DOHH2 (cell line): ENCODE measurements around the gene ADIPOQ.
"Not testable (repeated sequence)": the region's sequence is repeated elsewhere in the genome, so short reads cannot be mapped to it uniquely, and the experiment has no call there.

Source experiments
- H3F3A ChIP-seq: fragments of 200-600 bp; sonication (generic), shearing (Covaris generic); 2 replicates; pipeline ENCODE4 v1.6.0; 2016; ENCODE audit warnings: antibody characterized with exemption, mild to moderate bottlenecking; ENCODE audit not compliant: control insufficient read depth, insufficient read depth
- H3K27ac ChIP-seq: fragments of 200-600 bp; sonication (generic); 2 replicates; pipeline ENCODE4 v1.5.1; 2014; ENCODE audit warnings: low read depth, mild to moderate bottlenecking, low read length, moderate library complexity
- H3K27me3 ChIP-seq: fragments of 200-600 bp; sonication (generic); 2 replicates; pipeline ENCODE4 v1.6.1; 2014; ENCODE audit warnings: mild to moderate bottlenecking, low read length, mixed read lengths; ENCODE audit not compliant: control insufficient read depth
- H3K36me3 ChIP-seq: fragments of 200-600 bp; sonication (generic); 2 replicates; pipeline ENCODE4 v1.6.1; 2014; ENCODE audit warnings: mild to moderate bottlenecking, low read length, moderate library complexity, mixed read lengths; ENCODE audit not compliant: control insufficient read depth
- H3K4me1 ChIP-seq: fragments of 200-600 bp; sonication (generic); 2 replicates; pipeline ENCODE4 v1.6.1; 2014; ENCODE audit warnings: mild to moderate bottlenecking, low read length, mixed read lengths; ENCODE audit not compliant: control insufficient read depth
- H3K4me2 ChIP-seq: fragments of 200-600 bp; sonication (generic); 2 replicates; pipeline ENCODE4 v1.6.0; 2014; ENCODE audit warnings: mild to moderate bottlenecking, low read length, moderate library complexity
- H3K4me3 ChIP-seq: fragments of 200-600 bp; sonication (generic); 2 replicates; pipeline ENCODE4 v1.5.1; 2014; ENCODE audit warnings: mild to moderate bottlenecking, low read length, mixed read lengths
- H3K79me2 ChIP-seq: fragments of 200-600 bp; sonication (generic); 2 replicates; pipeline ENCODE4 v1.6.1; 2014; ENCODE audit warnings: mild to moderate bottlenecking, low read length, mixed read lengths; ENCODE audit not compliant: control insufficient read depth
- H3K9me2 ChIP-seq: fragments of 200-600 bp; sonication (generic); replicated peaks from 2 replicates; pipeline ENCODE4 v1.6.1; 2014; ENCODE audit warnings: mild to moderate bottlenecking, low read length, mixed read lengths; ENCODE audit not compliant: control insufficient read depth
- H3K9me3 ChIP-seq: fragments of 200-600 bp; sonication (generic); 2 replicates; pipeline ENCODE4 v1.6.1; 2014; ENCODE audit warnings: antibody characterized with exemption, low read length, mixed read lengths; ENCODE audit not compliant: control insufficient read depth, insufficient read depth
- H4K20me1 ChIP-seq: fragments of 200-600 bp; sonication (generic); 2 replicates; pipeline ENCODE4 v1.6.0; 2014; ENCODE audit warnings: low read depth, mild to moderate bottlenecking, antibody characterized with exemption, low read length, moderate library complexity; ENCODE audit not compliant: control insufficient read depth, insufficient read depth
- CTCF ChIP-seq: fragments of 200-600 bp; sonication (generic); IDR thresholded peaks from one replicate; pipeline ENCODE4 v1.5.1; 2014; ENCODE audit warnings: antibody characterized with exemption, mild to moderate bottlenecking, low read depth, low read length; ENCODE audit not compliant: poor library complexity, severe bottlenecking
- EZH2phosphoT487 ChIP-seq: fragments of 200-600 bp; sonication (generic); IDR thresholded peaks from 2 replicates; pipeline ENCODE4 v1.6.1; 2017; ENCODE audit warnings: borderline replicate concordance, mild to moderate bottlenecking, antibody characterized with exemption, low read length, moderate library complexity, mixed read lengths

Gene ADIPOQ

DNA sequence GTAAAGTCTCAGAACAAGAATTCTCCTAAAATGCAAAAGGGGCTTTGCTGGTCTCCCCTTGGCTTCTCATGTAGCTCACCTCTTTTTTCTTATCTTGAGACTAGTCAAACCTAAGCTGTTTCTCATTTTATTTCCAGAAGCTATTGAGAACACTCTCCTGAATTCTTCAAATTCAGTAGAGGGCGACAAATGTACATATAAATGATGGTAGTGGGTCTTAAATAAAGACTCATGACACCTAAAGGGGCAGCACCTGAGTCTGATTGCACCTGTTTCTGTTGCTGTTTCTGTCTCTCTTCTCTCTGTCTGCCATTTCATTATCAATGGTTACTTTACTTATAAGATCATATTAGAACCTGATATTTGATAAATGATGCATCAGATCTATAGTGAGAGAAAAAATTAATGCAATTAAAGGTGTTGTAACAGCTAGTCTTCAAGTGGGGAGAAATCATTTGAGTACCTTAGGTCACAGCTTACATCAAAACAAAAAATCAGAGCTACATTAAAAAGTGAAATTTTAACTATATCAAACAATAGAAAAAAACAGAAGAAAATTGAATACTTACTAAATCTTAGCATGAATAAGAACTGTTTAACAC is 7.0 kb downstream of the ADIPOQ start:
- no peaks in the 10 kb centered on the region for H3K9me3 ChIP-seq
- H3K9me2 ChIP-seq, result no peaks in the 10 kb centered on the region; the same call in 1 of the 2 replicates
- H3K4me3 ChIP-seq, result no peak overlapping the region
- H3K36me3 ChIP-seq, result no peaks in the 10 kb centered on the region
- H3K27ac ChIP-seq, result no peak overlapping the region
- TF ChIP-seq CTCF (peak; percentile 78), EZH2phosphoT487 (no peak)
- H3K27me3 ChIP-seq, result peaks cover 16% of the 10 kb centered on the region
- H3K4me2 ChIP-seq, result 0 out of 2 replicates have a peak overlapping the region, but pooled peaks have one; percentile 12
- H3K4me1 ChIP-seq, result peaks cover 19% of the 10 kb centered on the region
- no peaks in the 10 kb centered on the region for H4K20me1 ChIP-seq
- no peaks in the 10 kb centered on the region for H3F3A ChIP-seq
- H3K79me2 ChIP-seq, result no peaks in the 10 kb centered on the region

DNA sequence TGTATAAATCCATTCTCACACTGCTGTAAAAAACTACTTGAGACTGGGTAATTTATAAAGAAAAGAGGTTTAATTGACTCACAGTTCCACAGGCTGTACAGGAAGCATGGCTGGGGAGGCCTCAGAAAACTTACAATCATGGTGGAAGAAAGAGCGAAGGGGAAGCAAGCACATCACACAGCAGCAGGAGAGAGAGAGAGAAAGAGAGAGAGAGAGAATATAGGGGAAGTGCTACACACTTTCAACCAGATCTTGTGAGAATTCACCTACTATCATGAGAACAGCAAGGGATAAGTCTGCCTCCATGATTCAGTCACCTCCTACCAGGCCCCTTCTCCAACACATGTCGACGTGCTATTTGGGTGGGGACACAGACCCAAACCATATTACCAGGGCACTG is 9.3 kb downstream of the ADIPOQ start:
- not testable (repeated sequence) for H3K4me3 ChIP-seq, H3K36me3 ChIP-seq, H4K20me1 ChIP-seq, H3K4me2 ChIP-seq, H3F3A ChIP-seq, H3K27ac ChIP-seq, H3K79me2 ChIP-seq, H3K9me3 ChIP-seq, H3K27me3 ChIP-seq, H3K9me2 ChIP-seq
- H3K4me1 ChIP-seq, result peaks cover 19% of the 10 kb centered on the region

- TF ChIP-seq CTCF, result no peak
- TF ChIP-seq EZH2phosphoT487, result no peak
- Histone ChIP-seq H3K4me2 (no peak overlapping the region), H3K9me3 (no peaks in the 10 kb centered on the region), H3K9me2 (no peaks in the 10 kb centered on the region; the same call in 1 of the 2 replicates), H3F3A (no peaks in the 10 kb centered on the region), H3K4me1 (peaks cover 28% of the 10 kb centered on the region), H4K20me1 (no peaks in the 10 kb centered on the region), H3K4me3 (no peak overlapping the region), H3K79me2 (no peaks in the 10 kb centered on the region), H3K27me3 (no peaks in the 10 kb centered on the region), H3K36me3 (no peaks in the 10 kb centered on the region), H3K27ac (no peak overlapping the region)
Observed at GRCh38 chr3:186852994-186853393, 10.5 kb downstream of the ADIPOQ start.

GRCh38 chr3:186854146-186854545 is 11.6 kb downstream of the ADIPOQ start:
- no peaks in the 10 kb centered on the region; the same call in 1 of the 2 replicates for H3K9me2 ChIP-seq
- TF ChIP-seq EZH2phosphoT487, result no peak
- H3K36me3 ChIP-seq, result no peaks in the 10 kb centered on the region
- H3K4me3 ChIP-seq, result no peak overlapping the region
- H4K20me1 ChIP-seq, result no peaks in the 10 kb centered on the region
- no peaks in the 10 kb centered on the region for H3K79me2 ChIP-seq
- H3K9me3 ChIP-seq, result no peaks in the 10 kb centered on the region
- no peaks in the 10 kb centered on the region for H3K27me3 ChIP-seq
- H3K4me2 ChIP-seq, result no peak overlapping the region
- peaks cover 27% of the 10 kb centered on the region for H3K4me1 ChIP-seq
- H3K27ac ChIP-seq, result no peak overlapping the region
- H3F3A ChIP-seq, result no peaks in the 10 kb centered on the region
